Measurements from ENCODE around the gene CIART.

CIART gene

GRCh38 chr1:150271291-150271959 is 10.9 kb upstream of the CIART start:
- no peak for TF ChIP-seq CTCF (conservative IDR thresholded peaks at IDR 0.05; ENCODE audit: low read depth, low read length)
- DNase-seq (ENCODE audit: low read depth), result no peak
- H3K4me3 ChIP-seq (ENCODE audit: low read depth, low read length), result no peak overlapping the region

GRCh38 chr1:150273311-150273710 is 9.0 kb upstream of the CIART start:
- no peak for DNase-seq (ENCODE audit: low read depth)
- TF ChIP-seq CTCF (conservative IDR thresholded peaks at IDR 0.05; ENCODE audit: low read depth, low read length), result no peak
- peak overlapping the region; percentile 56 for H3K4me3 ChIP-seq (ENCODE audit: low read depth, low read length)

GRCh38 chr1:150280138-150280707 is 2.1 kb upstream of the CIART start:
- TF ChIP-seq CTCF (conservative IDR thresholded peaks at IDR 0.05; ENCODE audit: low read depth, low read length), result no peak
- no peak overlapping the region for H3K4me3 ChIP-seq (ENCODE audit: low read depth, low read length)
- no peak for DNase-seq (ENCODE audit: low read depth)

GRCh38 chr1:150281221-150281757 is 1.1 kb upstream of the CIART start:
- TF ChIP-seq CTCF (conservative IDR thresholded peaks at IDR 0.05; ENCODE audit: low read depth, low read length), result peak; percentile 84
- H3K4me3 ChIP-seq (ENCODE audit: low read depth, low read length), result peak overlapping the region; percentile 63
- DNase-seq (ENCODE audit: low read depth), result peak; percentile 80

GRCh38 chr1:150282558-150282958 is 204 bp downstream of the CIART start:
- no peak for DNase-seq (ENCODE audit: low read depth)
- TF ChIP-seq CTCF (conservative IDR thresholded peaks at IDR 0.05; ENCODE audit: low read depth, low read length), result no peak
- H3K4me3 ChIP-seq (ENCODE audit: low read depth, low read length), result peak overlapping the region; percentile 57

GRCh38 chr1:150283260-150283659 is 906 bp downstream of the CIART start:
- peak overlapping the region; percentile 57 for H3K4me3 ChIP-seq (ENCODE audit: low read depth, low read length)
- no peak for TF ChIP-seq CTCF (conservative IDR thresholded peaks at IDR 0.05; ENCODE audit: low read depth, low read length)
- DNase-seq (ENCODE audit: low read depth), result no peak

- H3K4me3 ChIP-seq (ENCODE audit: low read depth, low read length), result no peak overlapping the region
- DNase-seq (ENCODE audit: low read depth), result no peak
- TF ChIP-seq CTCF (conservative IDR thresholded peaks at IDR 0.05; ENCODE audit: low read depth, low read length), result no peak
These were observed 6.0 kb downstream of the CIART start for GRCh38 chr1:150288382-150288781.

Measured in choroid plexus epithelial cell (primary cell).